HCT116 (cell line): ENCODE measurements around the gene RGP1. TPM values are rescaled to one million over a fixed set of nuclear protein-coding genes. Genes with fewer than 3 reads are reported as not detected.

Source experiments
- ATAC-seq: fragments of 200-7000 bp; cut with Tn5 transposase; 2 replicates; pipeline ENCODE4 v1.9.1; 2020; ENCODE audit warnings: mild to moderate bottlenecking, moderate library complexity
- BruUV-seq: library from RNA; stranded (reverse); fragments of 400-500 nt; replicated peaks from 2 replicates; lab custom pipeline; 2021; lab: Mats Ljungman, UMichigan
- CTCF ChIA-PET: fragments of 300-600 bp; sonication (Branson Sonifier 250); formaldehyde crosslinking; loops from one replicate; lab custom pipeline; 2021; ENCODE audit warnings: antibody characterized with exemption; lab: Charles Lee
- POLR2A ChIA-PET: fragments of 300-600, 350-600 bp; sonication (Branson Sonifier 250); formaldehyde crosslinking; loops from one replicate; lab custom pipeline; 2021; ENCODE audit warnings: antibody characterized with exemption; lab: Charles Lee
- RAD21 ChIA-PET, 2 experiments: fragments of 300-600 bp; sonication (Branson Sonifier 250); formaldehyde crosslinking; loops; one replicate each; lab custom pipeline; 2023; ENCODE audit warnings: low total read pairs in 2 of 2; ENCODE audit not compliant: uncharacterized antibody in 2 of 2, unreplicated experiment in 2 of 2, low non-redundant PET in 1 of 2; lab: Charles Lee
- DNase-seq: peaks from one replicate; pipeline ENCODE4 v3.0.0-alpha.2; 2010; ENCODE audit warnings: low read depth, low spot score
- H2AFZ ChIP-seq: fragments of 200-600 bp; shearing (Covaris generic), sonication (generic); 2 replicates; pipeline ENCODE4 v1.6.1; 2017; ENCODE audit warnings: low read depth, mixed run types, mixed read lengths, antibody characterized with exemption, low read length; ENCODE audit not compliant: poor library complexity, severe bottlenecking
- H3K27ac ChIP-seq: 2 replicates; pipeline ENCODE4 v1.5.1; 2012; ENCODE audit warnings: low read depth, low read length
- H3K27me3 ChIP-seq: fragments of 200-600 bp; sonication (generic); 2 replicates; pipeline ENCODE4 v1.6.1; 2016; ENCODE audit warnings: mixed run types, low read length, mixed read lengths; ENCODE audit not compliant: insufficient read depth
- H3K36me3 ChIP-seq, 2 experiments: fragments of 200-500 bp in 1 of 2; fragments of 200-600 bp in 1 of 2; sonication (Bioruptor generic) in 1 of 2; sonication (generic) in 1 of 2; 2 replicates each; pipeline versions ENCODE4 v1.5.1 to v1.6.1; 2014 to 2016; ENCODE audit warnings: low read length in 2 of 2, inconsistent platforms in 1 of 2, mixed read lengths in 1 of 2, mixed run types in 1 of 2; ENCODE audit not compliant: insufficient read depth in 2 of 2, control insufficient read depth in 1 of 2
- H3K4me1 ChIP-seq, 2 experiments: fragments of 200-600 bp in 1 of 2; sonication (generic) in 1 of 2; 2 replicates each; pipeline versions ENCODE4 v1.5.1 to v1.6.1; 2012 to 2017; ENCODE audit warnings: low read length in 2 of 2, inconsistent platforms in 1 of 2, mild to moderate bottlenecking in 1 of 2, mixed read lengths in 1 of 2, mixed run types in 1 of 2, moderate library complexity in 1 of 2; ENCODE audit not compliant: insufficient read depth in 2 of 2, control insufficient read depth in 1 of 2
- H3K4me2 ChIP-seq: fragments of 200-600 bp; sonication (generic); 2 replicates; pipeline ENCODE4 v1.6.1; 2017; ENCODE audit warnings: mixed run types, low read length, mixed read lengths
- H3K4me3 ChIP-seq, 2 experiments: fragments of 200-600 bp in 1 of 2; sonication (generic) in 1 of 2; replicated peaks in 1 of 2; 2 replicates each; pipeline ENCODE4 v1.5.1; 2011 to 2016; ENCODE audit warnings: low read length in 2 of 2, control low read depth in 1 of 2, low read depth in 1 of 2, mild to moderate bottlenecking in 1 of 2, mixed read lengths in 1 of 2, mixed run types in 1 of 2
- H3K79me2 ChIP-seq: fragments of 200-600 bp; sonication (generic); 2 replicates; pipeline ENCODE4 v1.6.1; 2017; ENCODE audit warnings: mild to moderate bottlenecking, mixed run types, low read length, moderate library complexity, mixed read lengths; ENCODE audit not compliant: insufficient read depth
- H3K9ac ChIP-seq: fragments of 200-600 bp; sonication (generic); 2 replicates; pipeline ENCODE4 v1.6.1; 2016; ENCODE audit warnings: low read length, mixed read lengths
- H3K9me2 ChIP-seq: fragments of 200-600 bp; sonication (generic), shearing (Covaris generic); 2 replicates; pipeline ENCODE4 v1.6.1; 2017; ENCODE audit warnings: mixed run types, mild to moderate bottlenecking, moderate library complexity; ENCODE audit not compliant: insufficient read depth
- H3K9me3 ChIP-seq, 2 experiments: fragments of 200-500 bp in 1 of 2; fragments of 200-600 bp in 1 of 2; sonication (Bioruptor generic) in 1 of 2; sonication (generic) in 1 of 2; 2 replicates each; pipeline ENCODE4 v1.6.1; 2014 to 2017; ENCODE audit warnings: low read length in 2 of 2, mixed read lengths in 2 of 2, inconsistent platforms in 1 of 2, low read depth in 1 of 2, mild to moderate bottlenecking in 1 of 2, mixed run types in 1 of 2, moderate library complexity in 1 of 2; ENCODE audit not compliant: control insufficient read depth in 1 of 2, insufficient read depth in 1 of 2
- H4K20me1 ChIP-seq: fragments of 200-600 bp; sonication (generic), shearing (Covaris generic); 2 replicates; pipeline ENCODE4 v1.6.1; 2017; ENCODE audit warnings: mixed run types, mild to moderate bottlenecking, moderate library complexity; ENCODE audit not compliant: insufficient read depth
- ATF3 ChIP-seq: IDR thresholded peaks from 2 replicates; pipeline ENCODE4 v1.6.1; 2012
- CTCF ChIP-seq, 3 experiments: fragments of 200-600 bp in 1 of 3; sonication (generic) in 1 of 3; IDR thresholded peaks in 2 of 3; conservative IDR thresholded peaks in 1 of 3; 2 replicates each; pipeline ENCODE4 v1.5.1; 2012 to 2017; ENCODE audit warnings: low read depth in 2 of 3, low read length in 2 of 3, antibody characterized with exemption in 1 of 3, borderline replicate concordance in 1 of 3, control low read depth in 1 of 3, mild to moderate bottlenecking in 1 of 3, mixed read lengths in 1 of 3, mixed run types in 1 of 3, moderate library complexity in 1 of 3; ENCODE audit not compliant: insufficient read depth in 1 of 3
- EGR1 ChIP-seq: IDR thresholded peaks from 2 replicates; pipeline ENCODE4 v1.6.1; 2012; ENCODE audit warnings: low read depth
- EZH2 ChIP-seq: fragments of 200-600 bp; sonication (generic); IDR thresholded peaks from 2 replicates; pipeline ENCODE4 v1.6.1; 2017; ENCODE audit warnings: antibody characterized with exemption, mixed run types
- JUND ChIP-seq: IDR thresholded peaks from 2 replicates; pipeline ENCODE4 v1.6.1; 2012
- POLR2A ChIP-seq: IDR thresholded peaks from 2 replicates; pipeline ENCODE4 v1.7.0; 2011; ENCODE audit warnings: borderline replicate concordance; ENCODE audit not compliant: insufficient read depth, insufficient read length; ENCODE audit errors: extremely low read depth
- RAD21 ChIP-seq: IDR thresholded peaks from 2 replicates; pipeline ENCODE4 v1.6.1; 2012; ENCODE audit warnings: low read depth, mild to moderate bottlenecking
- REST ChIP-seq: IDR thresholded peaks from 2 replicates; pipeline ENCODE4 v1.6.1; 2012; ENCODE audit warnings: low read depth
- SRF ChIP-seq: IDR thresholded peaks from 2 replicates; pipeline ENCODE4 v1.6.1; 2012; ENCODE audit warnings: low read depth
- ZFX ChIP-seq: fragments of 450-650 bp; IDR thresholded peaks from 2 replicates; pipeline ENCODE4 v1.6.1; 2017
- ZNF274 ChIP-seq: fragments of 200-500 bp; sonication (Bioruptor generic); IDR thresholded peaks from 2 replicates; pipeline ENCODE4 v1.6.1; 2014; ENCODE audit warnings: mild to moderate bottlenecking, low read depth, low read length, inconsistent platforms
- intact Hi-C: fragments of 100-400 bp; cut with micrococcal nuclease; formaldehyde crosslinking; loops from 2 replicates; pipeline ENCODE4 v1.10.0; 2022
- total RNA-seq: library from RNA; stranded (reverse); gene quantifications from one replicate; pipeline ENCODE4 v1.2.1, GENCODE V29; 2021; ENCODE audit not compliant: unreplicated experiment
- TF ChIP-seq, protein P1 (sequence below): IDR thresholded peaks from 2 replicates; pipeline ENCODE4 v1.6.1; 2011; ENCODE audit warnings: mild to moderate bottlenecking, low read length, moderate library complexity; ENCODE audit not compliant: insufficient replicate concordance; ENCODE audit errors: extremely low read depth

The RGP1 gene
- total RNA-seq, 1 experiment from 2014 or later: 32.6 TPM

DNA sequence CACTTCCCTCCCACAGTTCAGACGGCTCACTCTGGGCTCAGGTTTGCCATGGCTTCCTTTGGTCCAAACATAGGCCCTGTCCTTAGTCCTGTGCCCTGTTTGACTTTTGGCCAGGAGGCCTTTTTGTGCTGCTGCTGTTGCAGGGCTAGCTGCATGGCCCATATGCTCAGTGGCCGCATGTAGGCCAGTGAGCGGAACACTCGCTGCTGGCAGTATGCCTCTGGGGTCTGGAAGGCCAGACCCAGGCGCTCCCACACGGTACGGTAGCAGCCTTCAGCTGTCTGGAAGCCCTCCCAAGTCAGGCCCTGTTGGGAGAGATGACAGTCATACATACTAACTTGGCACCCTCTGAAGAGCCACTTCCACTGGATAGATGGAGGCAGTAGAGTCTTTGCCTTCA is 11.9 kb upstream of the RGP1 start:
- ATAC-seq (no peak), DNase-seq (no peak)
- H4K20me1 ChIP-seq: no peaks in the 10 kb centered on the region
- no peak overlapping the region for H3K4me3 ChIP-seq
- intact Hi-C loops: no loop called here
- TF ChIP-seq SRF (no peak), ATF3 (no peak)
- H3K27ac ChIP-seq: no peak overlapping the region; the same call in 1 of the 2 replicates
- no peaks in the 10 kb centered on the region for H3K9me3 ChIP-seq
- RAD21 ChIA-PET: no interaction called here
- no peaks in the 10 kb centered on the region for H3K9me2 ChIP-seq
- no peak overlapping the region for H2AFZ ChIP-seq
- H3K9ac ChIP-seq: no peak overlapping the region
- CTCF ChIA-PET: interaction anchor here (0.9 to 2.4 kb wide), 2 partner anchors 12 to 76 kb away, joined by 3 to 15 read pairs; partner anchors contain the start of genes GBA2 and RGP1
- no TSS peak for BruUV-seq
- no peaks in the 10 kb centered on the region for H3K27me3 ChIP-seq
- peaks cover 43 to 53% of the 10 kb centered on the region in 2 experiments for H3K36me3 ChIP-seq
- H3K79me2 ChIP-seq: peaks cover 19% of the 10 kb centered on the region
- POLR2A ChIA-PET: no interaction called here
- H3K4me2 ChIP-seq: no peak overlapping the region
- H3K4me1 ChIP-seq: peaks cover 10 to 14% of the 10 kb centered on the region in 2 experiments

DNA sequence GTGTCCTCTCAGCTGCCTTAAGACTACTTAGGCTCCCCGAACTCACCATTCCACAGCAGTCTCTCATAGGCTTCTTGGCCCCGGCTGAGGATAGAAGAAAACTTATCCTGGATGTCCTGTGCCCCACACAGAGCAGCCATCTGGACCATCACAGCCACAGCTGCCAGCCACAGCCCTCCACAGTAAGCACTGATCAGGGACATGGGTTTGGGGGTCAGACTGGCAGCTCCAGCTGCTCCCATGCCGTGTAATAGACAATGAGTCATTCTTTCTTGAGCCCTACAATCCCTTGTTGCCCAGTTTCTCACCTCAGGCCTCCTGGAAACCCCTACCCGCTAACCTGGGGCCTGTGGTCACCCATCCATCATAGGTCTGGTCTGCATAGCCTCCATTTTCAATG is 10.9 kb upstream of the RGP1 start:
- Histone ChIP-seq H3K27me3 (no peaks in the 10 kb centered on the region), H3K4me3 (no peak overlapping the region), H3K27ac (no peak overlapping the region), H3K4me2 (no peak overlapping the region), H3K9me3 (no peaks in the 10 kb centered on the region), H3K9me2 (no peaks in the 10 kb centered on the region), H3K9ac (no peak overlapping the region), H3K79me2 (peaks cover 24% of the 10 kb centered on the region), H4K20me1 (no peaks in the 10 kb centered on the region), H2AFZ (no peak overlapping the region), H3K4me1 (peaks cover 10 to 12% of the 10 kb centered on the region in 2 experiments), H3K36me3 (peaks cover 52 to 64% of the 10 kb centered on the region in 2 experiments)
- BruUV-seq: TSS peak; percentile 2
- ChIA-PET POLR2A (no interaction called here), CTCF (interaction anchor here (0.9 kb wide), 1 partner anchor 77 kb away, joined by 3 read pairs; no protein-coding TSS in a partner anchor), RAD21 (no interaction called here)
- ATAC-seq: no peak
- no peak for DNase-seq
- intact Hi-C loops: no loop called here
- TF ChIP-seq CTCF (IDR thresholded peaks at IDR 0.05 in 2 of 3, conservative IDR thresholded peaks at IDR 0.05 in 1 of 3; ENCODE audit: borderline replicate concordance in 1 of 3, insufficient read depth in 1 of 3, low read depth in 2 of 3, low read length in 2 of 3) (no peak), ATF3 (no peak), ZFX (no peak), ZNF274 (no peak), EGR1 (no peak), RAD21 (no peak), EZH2 (no peak), REST (no peak), SRF (no peak), JUND (no peak), POLR2A (no peak)
- TF ChIP-seq, protein P1, sequence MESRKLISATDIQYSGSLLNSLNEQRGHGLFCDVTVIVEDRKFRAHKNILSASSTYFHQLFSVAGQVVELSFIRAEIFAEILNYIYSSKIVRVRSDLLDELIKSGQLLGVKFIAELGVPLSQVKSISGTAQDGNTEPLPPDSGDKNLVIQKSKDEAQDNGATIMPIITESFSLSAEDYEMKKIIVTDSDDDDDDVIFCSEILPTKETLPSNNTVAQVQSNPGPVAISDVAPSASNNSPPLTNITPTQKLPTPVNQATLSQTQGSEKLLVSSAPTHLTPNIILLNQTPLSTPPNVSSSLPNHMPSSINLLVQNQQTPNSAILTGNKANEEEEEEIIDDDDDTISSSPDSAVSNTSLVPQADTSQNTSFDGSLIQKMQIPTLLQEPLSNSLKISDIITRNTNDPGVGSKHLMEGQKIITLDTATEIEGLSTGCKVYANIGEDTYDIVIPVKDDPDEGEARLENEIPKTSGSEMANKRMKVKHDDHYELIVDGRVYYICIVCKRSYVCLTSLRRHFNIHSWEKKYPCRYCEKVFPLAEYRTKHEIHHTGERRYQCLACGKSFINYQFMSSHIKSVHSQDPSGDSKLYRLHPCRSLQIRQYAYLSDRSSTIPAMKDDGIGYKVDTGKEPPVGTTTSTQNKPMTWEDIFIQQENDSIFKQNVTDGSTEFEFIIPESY: no peak
